K562 (cell line): ENCODE measurements around the gene DUS3L. TPM values are rescaled to one million over a fixed set of nuclear protein-coding genes. Genes with fewer than 3 reads are reported as not detected.

ENCODE experiments used
- GATAD2A ChIP-seq: fragments of 450-650 bp; IDR thresholded peaks from 2 replicates; pipeline ENCODE4 v1.6.1; 2017
- HDGF ChIP-seq: fragments of 450-650 bp; IDR thresholded peaks from 2 replicates; pipeline ENCODE4 v1.6.1; 2016
- RBFOX2 ChIP-seq: fragments of 200-400 bp; formaldehyde crosslinking; IDR thresholded peaks from 2 replicates; pipeline ENCODE4 v1.6.1; 2017; ENCODE audit warnings: low read depth, mild to moderate bottlenecking, low read length, moderate library complexity
- RBM17 ChIP-seq: fragments of 200-400 bp; formaldehyde crosslinking; IDR thresholded peaks from 2 replicates; pipeline ENCODE4 v1.6.1; 2017; ENCODE audit warnings: low read depth, mild to moderate bottlenecking, low read length, borderline replicate concordance
- ZKSCAN1 ChIP-seq: fragments of 150-350 bp; IDR thresholded peaks from 2 replicates; pipeline ENCODE4 v1.6.1; 2016; ENCODE audit warnings: low read depth, low read length
- ZNF583 ChIP-seq: fragments of 250-450 bp; sonication (Bioruptor Pico); IDR thresholded peaks from 2 replicates; pipeline ENCODE4 v1.4.0; 2020
- polyA plus RNA-seq, 8 experiments: library from polyadenylated mRNA; depleted of rRNA in 4 of 8; stranded (reverse) in 5 of 8; unstranded in 3 of 8; fragments of >200 nt; fragmentation: Nextera tagmentation in 2 of 8; fragmentation: Illumina TruSeq in 1 of 8; extraction: Ambion mirVana in 2 of 8; extraction: Trizol in 1 of 8; gene quantifications; 2 replicates each; pipeline versions ENCODE4 v1.2.1 to v1.2.3, GENCODE V29; 2011 to 2014; ENCODE audit warnings: inconsistent platforms in 1 of 8, missing spikeins in 1 of 8
- total RNA-seq, 7 experiments: library from RNA; depleted of rRNA in 6 of 7; stranded (reverse); fragments of >200 nt in 6 of 7; fragmentation: Illumina TruSeq in 2 of 7; extraction: Trizol in 2 of 7; gene quantifications; 2 replicates each; pipeline versions ENCODE4 v1.2.1 to v1.2.3, GENCODE V29; 2011 to 2021; ENCODE audit warnings: low replicate concordance in 1 of 7
- TF ChIP-seq, protein P1 (sequence below): fragments of 450-650 bp; IDR thresholded peaks from 2 replicates; pipeline ENCODE4 v1.6.1; 2016; ENCODE audit warnings: mild to moderate bottlenecking, moderate library complexity
- TF ChIP-seq, protein P2 (sequence below): fragments of 250-450 bp; sonication (Bioruptor Pico); IDR thresholded peaks from 2 replicates; pipeline ENCODE4 v1.9.0; 2021; ENCODE audit warnings: mild to moderate bottlenecking
- TF ChIP-seq, protein P3 (sequence below): fragments of 150-350 bp; conservative IDR thresholded peaks from 2 replicates; pipeline ENCODE4 v1.6.1; 2014; ENCODE audit warnings: low read length
- TF ChIP-seq, protein P4 (sequence below), 2 experiments: fragments of 450-650 bp in 1 of 2; sonication (generic) in 1 of 2; formaldehyde crosslinking in 1 of 2; IDR thresholded peaks in 1 of 2; conservative IDR thresholded peaks in 1 of 2; 2 replicates each; pipeline versions ENCODE4 v1.6.1 to v1.8.1; 2016 to 2023; ENCODE audit warnings: mild to moderate bottlenecking in 2 of 2, moderate library complexity in 2 of 2, inconsistent platforms in 1 of 2, missing genetic modification reagents in 1 of 2

Gene DUS3L
- total and polyA plus RNA-seq, 9 of the 15 experiments (the other 6 are each of a cell fraction or from before 2014, with no cell fraction given), result 1.7 to 102 (median 77.5) TPM

DNA sequence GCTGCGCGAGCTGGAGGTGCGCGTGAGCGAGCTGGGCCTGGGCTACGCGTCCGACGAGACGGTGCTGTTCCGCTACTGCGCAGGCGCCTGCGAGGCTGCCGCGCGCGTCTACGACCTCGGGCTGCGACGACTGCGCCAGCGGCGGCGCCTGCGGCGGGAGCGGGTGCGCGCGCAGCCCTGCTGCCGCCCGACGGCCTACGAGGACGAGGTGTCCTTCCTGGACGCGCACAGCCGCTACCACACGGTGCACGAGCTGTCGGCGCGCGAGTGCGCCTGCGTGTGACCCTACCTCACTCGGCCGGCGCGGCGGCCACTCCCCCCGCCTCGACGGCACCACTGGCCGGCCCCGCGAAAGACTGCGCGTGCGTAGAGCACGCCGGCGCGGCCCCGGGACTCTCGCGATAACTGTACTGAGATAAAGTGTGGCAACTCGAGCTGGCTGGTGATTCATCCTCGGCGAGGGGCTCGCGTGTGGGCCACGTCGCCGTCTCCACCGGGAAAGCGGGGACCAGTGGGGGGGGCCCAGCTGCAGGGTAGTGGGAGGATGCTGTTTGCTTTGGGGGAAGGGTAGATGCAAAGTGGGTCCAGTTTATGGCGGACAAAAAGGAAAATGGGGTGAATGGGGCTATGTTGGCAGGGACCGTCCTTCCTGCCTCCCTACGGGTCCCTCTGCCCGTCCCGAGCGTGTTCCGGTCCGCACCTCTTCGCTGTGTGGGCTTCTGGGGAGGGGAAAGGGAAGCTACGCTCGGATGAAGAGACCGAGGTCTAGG is 37.1 kb upstream of the DUS3L start (continued):
- TF ChIP-seq, protein P1, sequence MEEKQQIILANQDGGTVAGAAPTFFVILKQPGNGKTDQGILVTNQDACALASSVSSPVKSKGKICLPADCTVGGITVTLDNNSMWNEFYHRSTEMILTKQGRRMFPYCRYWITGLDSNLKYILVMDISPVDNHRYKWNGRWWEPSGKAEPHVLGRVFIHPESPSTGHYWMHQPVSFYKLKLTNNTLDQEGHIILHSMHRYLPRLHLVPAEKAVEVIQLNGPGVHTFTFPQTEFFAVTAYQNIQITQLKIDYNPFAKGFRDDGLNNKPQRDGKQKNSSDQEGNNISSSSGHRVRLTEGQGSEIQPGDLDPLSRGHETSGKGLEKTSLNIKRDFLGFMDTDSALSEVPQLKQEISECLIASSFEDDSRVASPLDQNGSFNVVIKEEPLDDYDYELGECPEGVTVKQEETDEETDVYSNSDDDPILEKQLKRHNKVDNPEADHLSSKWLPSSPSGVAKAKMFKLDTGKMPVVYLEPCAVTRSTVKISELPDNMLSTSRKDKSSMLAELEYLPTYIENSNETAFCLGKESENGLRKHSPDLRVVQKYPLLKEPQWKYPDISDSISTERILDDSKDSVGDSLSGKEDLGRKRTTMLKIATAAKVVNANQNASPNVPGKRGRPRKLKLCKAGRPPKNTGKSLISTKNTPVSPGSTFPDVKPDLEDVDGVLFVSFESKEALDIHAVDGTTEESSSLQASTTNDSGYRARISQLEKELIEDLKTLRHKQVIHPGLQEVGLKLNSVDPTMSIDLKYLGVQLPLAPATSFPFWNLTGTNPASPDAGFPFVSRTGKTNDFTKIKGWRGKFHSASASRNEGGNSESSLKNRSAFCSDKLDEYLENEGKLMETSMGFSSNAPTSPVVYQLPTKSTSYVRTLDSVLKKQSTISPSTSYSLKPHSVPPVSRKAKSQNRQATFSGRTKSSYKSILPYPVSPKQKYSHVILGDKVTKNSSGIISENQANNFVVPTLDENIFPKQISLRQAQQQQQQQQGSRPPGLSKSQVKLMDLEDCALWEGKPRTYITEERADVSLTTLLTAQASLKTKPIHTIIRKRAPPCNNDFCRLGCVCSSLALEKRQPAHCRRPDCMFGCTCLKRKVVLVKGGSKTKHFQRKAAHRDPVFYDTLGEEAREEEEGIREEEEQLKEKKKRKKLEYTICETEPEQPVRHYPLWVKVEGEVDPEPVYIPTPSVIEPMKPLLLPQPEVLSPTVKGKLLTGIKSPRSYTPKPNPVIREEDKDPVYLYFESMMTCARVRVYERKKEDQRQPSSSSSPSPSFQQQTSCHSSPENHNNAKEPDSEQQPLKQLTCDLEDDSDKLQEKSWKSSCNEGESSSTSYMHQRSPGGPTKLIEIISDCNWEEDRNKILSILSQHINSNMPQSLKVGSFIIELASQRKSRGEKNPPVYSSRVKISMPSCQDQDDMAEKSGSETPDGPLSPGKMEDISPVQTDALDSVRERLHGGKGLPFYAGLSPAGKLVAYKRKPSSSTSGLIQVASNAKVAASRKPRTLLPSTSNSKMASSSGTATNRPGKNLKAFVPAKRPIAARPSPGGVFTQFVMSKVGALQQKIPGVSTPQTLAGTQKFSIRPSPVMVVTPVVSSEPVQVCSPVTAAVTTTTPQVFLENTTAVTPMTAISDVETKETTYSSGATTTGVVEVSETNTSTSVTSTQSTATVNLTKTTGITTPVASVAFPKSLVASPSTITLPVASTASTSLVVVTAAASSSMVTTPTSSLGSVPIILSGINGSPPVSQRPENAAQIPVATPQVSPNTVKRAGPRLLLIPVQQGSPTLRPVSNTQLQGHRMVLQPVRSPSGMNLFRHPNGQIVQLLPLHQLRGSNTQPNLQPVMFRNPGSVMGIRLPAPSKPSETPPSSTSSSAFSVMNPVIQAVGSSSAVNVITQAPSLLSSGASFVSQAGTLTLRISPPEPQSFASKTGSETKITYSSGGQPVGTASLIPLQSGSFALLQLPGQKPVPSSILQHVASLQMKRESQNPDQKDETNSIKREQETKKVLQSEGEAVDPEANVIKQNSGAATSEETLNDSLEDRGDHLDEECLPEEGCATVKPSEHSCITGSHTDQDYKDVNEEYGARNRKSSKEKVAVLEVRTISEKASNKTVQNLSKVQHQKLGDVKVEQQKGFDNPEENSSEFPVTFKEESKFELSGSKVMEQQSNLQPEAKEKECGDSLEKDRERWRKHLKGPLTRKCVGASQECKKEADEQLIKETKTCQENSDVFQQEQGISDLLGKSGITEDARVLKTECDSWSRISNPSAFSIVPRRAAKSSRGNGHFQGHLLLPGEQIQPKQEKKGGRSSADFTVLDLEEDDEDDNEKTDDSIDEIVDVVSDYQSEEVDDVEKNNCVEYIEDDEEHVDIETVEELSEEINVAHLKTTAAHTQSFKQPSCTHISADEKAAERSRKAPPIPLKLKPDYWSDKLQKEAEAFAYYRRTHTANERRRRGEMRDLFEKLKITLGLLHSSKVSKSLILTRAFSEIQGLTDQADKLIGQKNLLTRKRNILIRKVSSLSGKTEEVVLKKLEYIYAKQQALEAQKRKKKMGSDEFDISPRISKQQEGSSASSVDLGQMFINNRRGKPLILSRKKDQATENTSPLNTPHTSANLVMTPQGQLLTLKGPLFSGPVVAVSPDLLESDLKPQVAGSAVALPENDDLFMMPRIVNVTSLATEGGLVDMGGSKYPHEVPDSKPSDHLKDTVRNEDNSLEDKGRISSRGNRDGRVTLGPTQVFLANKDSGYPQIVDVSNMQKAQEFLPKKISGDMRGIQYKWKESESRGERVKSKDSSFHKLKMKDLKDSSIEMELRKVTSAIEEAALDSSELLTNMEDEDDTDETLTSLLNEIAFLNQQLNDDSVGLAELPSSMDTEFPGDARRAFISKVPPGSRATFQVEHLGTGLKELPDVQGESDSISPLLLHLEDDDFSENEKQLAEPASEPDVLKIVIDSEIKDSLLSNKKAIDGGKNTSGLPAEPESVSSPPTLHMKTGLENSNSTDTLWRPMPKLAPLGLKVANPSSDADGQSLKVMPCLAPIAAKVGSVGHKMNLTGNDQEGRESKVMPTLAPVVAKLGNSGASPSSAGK, result peak; percentile 93
- TF ChIP-seq ZNF583 (CRISPR knock-in tag) (peak; percentile 74; the same call in 1 of the 2 replicates), GATAD2A (peak; percentile 82; the same call in 1 of the 2 replicates), HDGF (no peak), ZKSCAN1 (peak; percentile 8; the same call in 1 of the 2 replicates), RBFOX2 (peak; percentile 100), RBM17 (no peak)
- TF ChIP-seq, protein P2, sequence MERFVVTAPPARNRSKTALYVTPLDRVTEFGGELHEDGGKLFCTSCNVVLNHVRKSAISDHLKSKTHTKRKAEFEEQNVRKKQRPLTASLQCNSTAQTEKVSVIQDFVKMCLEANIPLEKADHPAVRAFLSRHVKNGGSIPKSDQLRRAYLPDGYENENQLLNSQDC (CRISPR knock-in tag), result no peak; the same call in 1 of the 2 replicates
- TF ChIP-seq, protein P3, sequence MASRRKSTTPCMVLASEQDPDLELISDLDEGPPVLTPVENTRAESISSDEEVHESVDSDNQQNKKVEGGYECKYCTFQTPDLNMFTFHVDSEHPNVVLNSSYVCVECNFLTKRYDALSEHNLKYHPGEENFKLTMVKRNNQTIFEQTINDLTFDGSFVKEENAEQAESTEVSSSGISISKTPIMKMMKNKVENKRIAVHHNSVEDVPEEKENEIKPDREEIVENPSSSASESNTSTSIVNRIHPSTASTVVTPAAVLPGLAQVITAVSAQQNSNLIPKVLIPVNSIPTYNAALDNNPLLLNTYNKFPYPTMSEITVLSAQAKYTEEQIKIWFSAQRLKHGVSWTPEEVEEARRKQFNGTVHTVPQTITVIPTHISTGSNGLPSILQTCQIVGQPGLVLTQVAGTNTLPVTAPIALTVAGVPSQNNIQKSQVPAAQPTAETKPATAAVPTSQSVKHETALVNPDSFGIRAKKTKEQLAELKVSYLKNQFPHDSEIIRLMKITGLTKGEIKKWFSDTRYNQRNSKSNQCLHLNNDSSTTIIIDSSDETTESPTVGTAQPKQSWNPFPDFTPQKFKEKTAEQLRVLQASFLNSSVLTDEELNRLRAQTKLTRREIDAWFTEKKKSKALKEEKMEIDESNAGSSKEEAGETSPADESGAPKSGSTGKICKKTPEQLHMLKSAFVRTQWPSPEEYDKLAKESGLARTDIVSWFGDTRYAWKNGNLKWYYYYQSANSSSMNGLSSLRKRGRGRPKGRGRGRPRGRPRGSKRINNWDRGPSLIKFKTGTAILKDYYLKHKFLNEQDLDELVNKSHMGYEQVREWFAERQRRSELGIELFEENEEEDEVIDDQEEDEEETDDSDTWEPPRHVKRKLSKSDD, result 0 out of 2 replicates have a peak, but pooled peaks have one; percentile 90
- TF ChIP-seq, protein P4, sequence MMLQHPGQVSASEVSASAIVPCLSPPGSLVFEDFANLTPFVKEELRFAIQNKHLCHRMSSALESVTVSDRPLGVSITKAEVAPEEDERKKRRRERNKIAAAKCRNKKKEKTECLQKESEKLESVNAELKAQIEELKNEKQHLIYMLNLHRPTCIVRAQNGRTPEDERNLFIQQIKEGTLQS (IDR thresholded peaks at IDR 0.05), result peak; percentile 95
- TF ChIP-seq, protein P4 (CRISPR knock-in tag; conservative IDR thresholded peaks at IDR 0.05), result peak; percentile 93
